Activated CD4-positive, alpha-beta T cell treated with anti-CD3 and anti-CD28 coated beads, Interleukin-2, amount 10 ng/mL, durations not matched to agents 24 days and 14 days (primary cell): ENCODE measurements around the gene MAN2A1. TPM values are rescaled to one million over a fixed set of nuclear protein-coding genes. Genes with fewer than 3 reads are reported as not detected.
A peak's percentile ranks its signal among the peaks of the same experiment; 100 is the strongest.

Source experiments
- DNase-seq: peaks from one replicate; pipeline ENCODE4 v3.0.0; 2022
- H3K27ac Mint-ChIP-seq: one replicate; pipeline ENCODE4 v1.8.0; 2022; ENCODE audit warnings: mild to moderate bottlenecking, mixed read lengths
- H3K27me3 Mint-ChIP-seq: one replicate; pipeline ENCODE4 v1.8.0; 2022; ENCODE audit warnings: mixed read lengths
- H3K36me3 Mint-ChIP-seq: one replicate; pipeline ENCODE4 v1.8.0; 2022; ENCODE audit warnings: low read depth, mild to moderate bottlenecking, mixed read lengths
- H3K4me1 Mint-ChIP-seq: one replicate; pipeline ENCODE4 v1.8.0; 2021; ENCODE audit warnings: mixed read lengths
- H3K4me3 Mint-ChIP-seq: one replicate; pipeline ENCODE4 v1.8.0; 2022; ENCODE audit warnings: mild to moderate bottlenecking, moderate library complexity, mixed read lengths
- H3K9me3 Mint-ChIP-seq: one replicate; pipeline ENCODE4 v1.8.0; 2021; ENCODE audit warnings: mixed read lengths
- intact Hi-C: fragments of 100-400 bp; cut with micrococcal nuclease; formaldehyde crosslinking; loops from one replicate; pipeline ENCODE4 v1.15.1; 2023
- total RNA-seq: library from RNA; stranded (reverse); gene quantifications from 2 replicates; pipeline ENCODE4 v1.2.3, GENCODE V29; 2022

Gene MAN2A1
- total RNA-seq, 1 donor from 2014 or later, result 32.9 TPM

DNA sequence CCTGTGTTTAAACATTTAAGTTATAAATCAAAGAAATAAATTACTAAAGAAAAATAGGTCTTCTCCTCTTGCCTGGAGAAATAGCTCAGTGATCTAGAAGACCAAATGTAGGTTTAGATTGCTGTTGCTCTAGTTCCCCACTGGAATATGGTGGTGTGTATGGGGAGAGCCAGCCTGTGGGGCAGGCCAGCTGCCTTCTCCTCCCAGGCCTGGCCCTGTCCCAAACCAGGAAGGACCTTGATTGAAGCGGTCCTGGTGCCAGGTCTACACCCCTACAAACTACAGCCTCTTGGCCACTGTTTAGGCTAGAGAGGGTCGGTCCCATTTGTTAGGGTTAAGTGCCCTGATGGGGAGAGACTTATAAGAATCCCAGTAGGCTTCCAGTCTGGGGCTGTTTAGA lies 35.4 kb downstream of the MAN2A1 start:
- Mint-ChIP-seq H3K9me3 (peaks cover 3% of the 10 kb centered on the region), H3K4me1 (peaks cover 8% of the 10 kb centered on the region), H3K36me3 (peaks cover 22% of the 10 kb centered on the region), H3K4me3 (no peak overlapping the region), H3K27ac (no peak overlapping the region), H3K27me3 (no peaks in the 10 kb centered on the region)
- intact Hi-C loops, result no loop called here
- no peak for DNase-seq

DNA sequence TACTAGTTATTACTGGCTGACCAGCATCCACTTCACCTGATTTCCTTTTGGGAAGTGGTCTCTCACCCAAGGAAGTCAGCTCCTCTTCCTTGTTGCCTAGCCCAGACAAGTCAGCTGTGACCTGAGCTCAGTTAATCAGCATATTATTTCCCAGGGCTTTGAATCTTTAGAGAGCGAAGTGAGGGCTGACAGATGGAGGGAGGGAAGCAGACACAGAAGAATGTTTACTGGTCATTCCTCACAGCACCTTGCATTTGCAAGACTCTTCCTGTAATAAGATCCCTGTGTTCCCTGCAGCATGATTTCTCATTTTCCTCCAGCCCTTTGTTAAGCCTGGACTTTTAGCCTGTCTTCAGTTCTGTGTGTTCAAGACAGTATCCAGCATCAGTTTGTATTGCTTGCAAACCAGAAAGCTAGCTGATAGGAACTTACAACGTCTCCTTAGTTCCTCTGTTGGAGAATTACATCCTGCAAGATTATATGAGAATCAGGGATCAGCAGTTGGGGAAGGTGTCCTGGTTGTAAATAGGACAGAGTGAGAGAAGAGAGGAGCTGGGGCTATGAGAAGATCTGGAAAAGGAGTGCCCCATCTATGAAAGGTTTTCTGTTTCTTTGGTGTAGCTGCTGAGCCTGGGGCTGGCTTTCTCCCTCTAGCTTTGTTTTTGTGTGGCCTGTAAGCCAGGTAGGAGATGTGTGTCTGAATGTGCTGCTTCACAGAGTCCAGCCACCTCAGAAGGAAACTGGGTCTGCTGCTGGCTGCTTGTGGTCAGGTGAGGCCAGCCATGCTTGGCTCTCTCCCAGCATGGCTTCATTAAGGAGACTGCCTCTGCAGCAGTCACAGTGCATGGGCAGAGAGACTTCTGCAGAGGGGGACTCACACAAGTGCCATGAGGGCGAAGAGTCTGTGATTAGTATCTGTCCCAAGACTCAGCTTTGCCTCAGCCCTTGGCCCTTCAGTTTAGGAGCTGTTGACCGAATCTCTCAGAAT lies 50.3 kb downstream of the MAN2A1 start:
- no peak overlapping the region for H3K4me3 Mint-ChIP-seq
- DNase-seq, result no peak
- peak overlapping the region; percentile 15 for H3K27ac Mint-ChIP-seq
- H3K27me3 Mint-ChIP-seq, result no peaks in the 10 kb centered on the region
- H3K36me3 Mint-ChIP-seq, result peaks cover 21% of the 10 kb centered on the region
- H3K9me3 Mint-ChIP-seq, result no peaks in the 10 kb centered on the region
- peaks cover 15% of the 10 kb centered on the region for H3K4me1 Mint-ChIP-seq
- intact Hi-C loops, result no loop called here

DNA sequence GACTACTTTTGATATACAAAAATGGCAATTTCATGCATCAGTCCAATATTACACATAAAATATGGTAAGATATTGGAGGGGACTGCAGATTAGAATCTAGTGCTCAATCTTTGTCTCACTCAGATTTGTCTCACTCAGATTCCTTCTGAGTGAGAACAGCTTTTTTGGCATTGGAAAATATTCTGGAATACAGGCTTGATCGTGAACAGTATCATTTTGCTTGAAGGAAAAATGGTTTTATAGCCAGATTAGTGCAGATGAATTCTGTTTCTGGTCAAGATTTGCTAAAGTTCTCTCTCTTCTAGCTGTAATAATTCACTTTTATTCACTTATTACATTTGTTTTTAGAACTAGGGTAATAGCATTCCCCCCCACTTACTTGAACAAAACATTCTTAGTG lies 51.2 kb downstream of the MAN2A1 start:
- Mint-ChIP-seq H3K9me3 (no peaks in the 10 kb centered on the region), H3K36me3 (peaks cover 19% of the 10 kb centered on the region), H3K27ac (no peak overlapping the region), H3K27me3 (no peaks in the 10 kb centered on the region), H3K4me3 (no peak overlapping the region), H3K4me1 (peaks cover 15% of the 10 kb centered on the region)
- DNase-seq, result no peak
- intact Hi-C loops, result no loop called here

DNA sequence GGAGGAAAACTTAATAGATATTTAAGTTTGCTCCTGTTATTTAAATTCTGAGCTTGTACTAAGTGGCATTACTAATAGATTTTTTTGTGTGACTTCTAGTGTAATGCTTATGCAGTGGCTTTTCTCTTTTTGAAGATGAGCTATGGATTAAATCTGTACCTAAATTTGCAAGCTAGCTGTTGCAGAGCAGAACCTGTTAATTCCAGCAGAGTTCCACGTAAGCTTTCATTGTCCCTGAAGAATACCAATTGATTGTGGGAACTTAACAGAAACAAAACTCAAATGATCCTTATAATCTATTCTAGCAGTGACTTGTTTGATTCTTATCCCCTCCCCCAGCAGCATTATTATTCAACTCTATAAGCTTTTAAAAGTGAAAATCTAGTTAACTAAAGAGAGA lies 51.7 kb downstream of the MAN2A1 start:
- Mint-ChIP-seq H3K4me1 (peaks cover 15% of the 10 kb centered on the region), H3K36me3 (peaks cover 19% of the 10 kb centered on the region), H3K27ac (no peak overlapping the region), H3K9me3 (no peaks in the 10 kb centered on the region), H3K4me3 (no peak overlapping the region), H3K27me3 (no peaks in the 10 kb centered on the region)
- intact Hi-C loops, result no loop called here
- no peak for DNase-seq

DNA sequence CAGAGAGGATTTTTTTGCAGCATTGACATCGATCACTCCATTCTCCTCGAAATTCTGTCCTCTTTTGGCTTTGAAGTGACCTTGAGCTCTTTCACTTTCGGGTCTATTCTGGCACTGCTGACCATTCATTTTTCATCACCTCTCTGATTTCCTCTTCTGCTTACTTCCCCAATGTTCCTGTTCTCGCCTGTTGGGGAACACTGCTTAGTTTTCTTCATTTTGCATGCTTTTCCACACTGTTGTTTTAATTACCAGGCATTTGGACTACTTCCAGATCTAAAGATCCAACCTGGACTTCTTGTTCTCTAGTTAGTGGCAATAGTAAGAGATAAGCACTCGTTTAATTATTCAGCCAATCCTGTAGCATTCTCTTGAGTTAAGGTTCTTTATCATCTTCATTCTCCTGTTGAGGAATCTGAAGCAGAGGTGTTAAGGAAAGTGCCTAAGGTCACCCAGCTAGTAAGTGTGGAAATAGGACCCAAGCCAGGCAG lies 53.4 kb downstream of the MAN2A1 start:
- no peak for DNase-seq
- Mint-ChIP-seq H3K9me3 (no peaks in the 10 kb centered on the region), H3K27ac (no peak overlapping the region), H3K4me1 (peaks cover 15% of the 10 kb centered on the region), H3K27me3 (no peaks in the 10 kb centered on the region), H3K4me3 (no peak overlapping the region), H3K36me3 (peaks cover 17% of the 10 kb centered on the region)
- intact Hi-C loops, result no loop called here

DNA sequence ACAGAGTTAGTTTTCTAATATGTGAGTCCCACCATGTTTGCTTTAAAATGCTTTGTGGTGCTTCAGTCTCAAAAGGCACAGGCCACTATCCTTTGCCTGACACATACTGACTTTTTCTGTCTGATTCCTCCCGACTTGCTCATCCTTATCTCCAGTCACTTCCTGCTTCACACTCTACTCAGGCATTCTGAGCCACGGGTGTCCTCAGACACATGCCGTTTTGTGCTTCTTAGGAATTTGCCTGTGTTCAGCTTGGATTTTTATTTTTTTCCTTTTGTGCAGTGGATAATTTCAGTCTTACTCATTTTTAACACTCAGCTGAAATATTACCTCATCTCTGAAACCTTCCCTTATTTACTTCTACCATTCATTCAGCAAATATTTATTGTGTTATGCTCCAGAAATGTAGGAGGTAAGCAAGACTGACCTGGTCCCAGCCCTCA lies 54.1 kb downstream of the MAN2A1 start:
- no peak for DNase-seq
- Mint-ChIP-seq H3K4me3 (no peak overlapping the region), H3K27me3 (no peaks in the 10 kb centered on the region), H3K27ac (no peak overlapping the region), H3K4me1 (peaks cover 15% of the 10 kb centered on the region), H3K36me3 (peaks cover 17% of the 10 kb centered on the region), H3K9me3 (no peaks in the 10 kb centered on the region)
- intact Hi-C loops, result no loop called here

DNA sequence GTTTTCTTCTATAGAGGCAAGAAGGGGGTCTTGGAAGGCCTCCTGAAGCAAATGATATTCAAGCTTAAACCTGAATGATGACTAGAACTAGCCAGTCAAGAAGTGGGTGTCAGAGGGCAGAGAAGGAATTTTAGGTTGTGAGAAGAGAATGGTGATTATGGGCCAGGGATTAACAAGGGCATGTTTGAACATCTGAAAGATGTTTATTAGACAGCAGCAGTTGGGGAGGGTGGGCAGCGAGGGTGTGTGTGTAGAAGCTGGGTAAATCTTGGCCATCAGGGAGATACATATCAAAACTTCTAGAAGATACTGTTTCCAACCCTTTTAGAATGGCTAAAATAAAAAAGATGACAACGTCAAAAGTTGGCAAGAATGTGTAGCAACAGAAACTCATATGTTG lies 54.5 kb downstream of the MAN2A1 start:
- Mint-ChIP-seq H3K9me3 (no peaks in the 10 kb centered on the region), H3K27ac (no peak overlapping the region), H3K27me3 (no peaks in the 10 kb centered on the region), H3K4me1 (peaks cover 13% of the 10 kb centered on the region), H3K4me3 (no peak overlapping the region), H3K36me3 (peaks cover 17% of the 10 kb centered on the region)
- intact Hi-C loops, result no loop called here
- no peak for DNase-seq

DNA sequence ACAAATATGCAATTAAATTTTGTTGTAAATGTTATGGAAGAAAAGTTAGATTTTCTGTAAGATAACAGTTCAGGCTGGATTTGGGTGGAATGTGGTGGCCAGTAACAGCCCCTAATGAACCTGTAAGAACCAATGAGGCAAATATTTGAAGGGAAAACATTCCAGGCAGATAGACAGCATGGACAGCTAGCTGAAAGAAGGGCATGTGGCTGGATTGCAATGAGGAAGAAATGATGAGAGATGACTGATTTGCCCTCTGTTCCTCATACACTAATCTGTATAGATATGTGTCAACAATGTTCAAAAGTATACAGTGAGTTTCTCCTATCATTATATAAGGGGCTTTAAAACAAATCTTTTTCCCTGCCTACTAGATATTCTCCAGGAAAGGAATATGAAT lies 58.8 kb downstream of the MAN2A1 start:
- Mint-ChIP-seq H3K36me3 (peaks cover 7% of the 10 kb centered on the region), H3K4me3 (no peak overlapping the region), H3K27me3 (no peaks in the 10 kb centered on the region), H3K9me3 (no peaks in the 10 kb centered on the region), H3K27ac (no peak overlapping the region), H3K4me1 (peaks cover 5% of the 10 kb centered on the region)
- intact Hi-C loops, result no loop called here
- DNase-seq, result no peak

DNA sequence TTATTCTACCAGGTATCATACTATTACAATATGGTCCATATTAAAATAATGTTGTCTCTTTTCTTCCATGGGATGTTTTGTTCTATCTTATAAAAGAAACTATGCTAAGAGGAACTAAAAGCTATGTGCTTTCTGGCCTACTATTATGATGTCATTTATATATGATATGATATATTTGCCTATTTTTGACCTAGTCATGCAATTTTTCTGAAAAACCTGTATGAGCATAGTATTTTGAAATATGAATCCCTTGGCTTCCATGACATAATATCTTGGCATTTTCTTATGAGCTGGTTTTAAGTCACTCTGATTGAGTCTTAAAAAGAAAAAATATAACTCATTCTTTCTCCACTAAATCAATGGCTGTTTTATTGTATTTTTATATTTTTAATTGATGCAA lies 60.7 kb downstream of the MAN2A1 start:
- no peak for DNase-seq
- no peaks in the 10 kb centered on the region for H3K9me3 Mint-ChIP-seq
- H3K36me3 Mint-ChIP-seq, result peaks cover 3% of the 10 kb centered on the region
- intact Hi-C loops, result no loop called here
- no peaks in the 10 kb centered on the region for H3K27me3 Mint-ChIP-seq
- no peak overlapping the region for H3K4me3 Mint-ChIP-seq
- H3K4me1 Mint-ChIP-seq, result no peaks in the 10 kb centered on the region
- no peak overlapping the region for H3K27ac Mint-ChIP-seq

DNA sequence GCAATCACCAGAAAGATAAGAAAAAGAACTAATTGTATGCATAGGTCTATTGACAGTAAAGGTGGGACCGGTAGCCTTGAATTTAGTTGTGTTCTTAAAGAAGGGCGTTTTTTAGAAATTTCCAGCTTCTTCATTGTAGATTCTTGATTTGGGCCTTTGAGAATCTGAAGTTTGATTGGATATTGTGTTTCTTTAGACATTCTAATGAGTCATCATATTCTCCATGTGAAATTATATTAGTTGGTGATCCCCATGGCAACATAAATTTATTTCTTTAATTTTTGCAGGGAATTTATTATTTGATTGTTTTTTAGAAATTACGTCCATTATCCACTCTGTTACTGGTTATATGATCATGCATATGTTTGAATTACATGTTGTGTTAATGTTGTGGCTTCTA lies 63.6 kb downstream of the MAN2A1 start:
- H3K4me3 Mint-ChIP-seq, result no peak overlapping the region
- intact Hi-C loops, result no loop called here
- H3K4me1 Mint-ChIP-seq, result peaks cover 3% of the 10 kb centered on the region
- no peaks in the 10 kb centered on the region for H3K9me3 Mint-ChIP-seq
- H3K27me3 Mint-ChIP-seq, result no peaks in the 10 kb centered on the region
- DNase-seq, result no peak
- peaks cover 20% of the 10 kb centered on the region for H3K36me3 Mint-ChIP-seq
- H3K27ac Mint-ChIP-seq, result no peak overlapping the region

DNA sequence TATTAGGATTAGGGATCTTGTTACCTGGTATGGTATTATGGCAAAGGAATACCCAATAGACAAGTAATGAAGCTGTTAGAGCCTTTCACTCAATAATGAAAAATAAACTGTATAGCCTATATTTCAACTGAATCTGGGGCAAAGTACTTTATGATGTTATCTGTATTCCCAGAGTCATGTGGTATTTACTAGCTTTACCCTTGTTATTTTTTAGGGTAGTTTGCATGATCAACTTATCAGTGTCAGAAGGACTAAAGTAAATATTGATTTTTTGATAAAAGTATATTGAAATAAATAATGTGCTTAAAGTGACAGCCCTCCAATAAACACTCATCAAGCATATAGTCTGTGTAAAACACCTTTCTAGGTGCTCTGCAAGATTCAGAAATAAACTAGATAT lies 64.6 kb downstream of the MAN2A1 start:
- H3K4me3 Mint-ChIP-seq, result no peak overlapping the region
- H3K27ac Mint-ChIP-seq, result no peak overlapping the region
- DNase-seq, result no peak
- intact Hi-C loops, result no loop called here
- peaks cover 21% of the 10 kb centered on the region for H3K36me3 Mint-ChIP-seq
- peaks cover 7% of the 10 kb centered on the region for H3K4me1 Mint-ChIP-seq
- H3K27me3 Mint-ChIP-seq, result no peaks in the 10 kb centered on the region
- no peaks in the 10 kb centered on the region for H3K9me3 Mint-ChIP-seq

DNA sequence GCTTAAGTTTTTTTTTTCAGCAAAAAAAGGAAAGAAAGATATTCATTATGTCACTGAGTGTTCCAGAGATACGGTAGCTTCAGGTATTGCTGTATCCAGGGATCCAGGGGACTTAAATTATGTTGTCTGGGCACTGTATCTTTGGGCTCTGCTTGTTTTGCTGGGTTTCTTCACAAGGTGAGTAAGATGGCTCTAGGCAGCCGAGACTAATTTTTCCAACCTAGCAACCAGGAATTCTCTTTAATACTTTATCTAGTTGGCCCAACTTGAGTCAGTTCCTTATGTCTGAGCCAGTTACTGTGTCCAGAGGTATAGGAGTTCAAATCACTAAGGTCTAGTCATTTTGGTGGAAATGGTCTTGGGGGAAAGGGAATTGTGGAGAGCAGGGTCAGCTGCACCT lies 66.0 kb downstream of the MAN2A1 start:
- Mint-ChIP-seq H3K36me3 (peaks cover 34% of the 10 kb centered on the region), H3K9me3 (peaks cover 9% of the 10 kb centered on the region), H3K4me1 (peaks cover 13% of the 10 kb centered on the region), H3K27me3 (no peaks in the 10 kb centered on the region), H3K4me3 (no peak overlapping the region), H3K27ac (no peak overlapping the region)
- intact Hi-C loops, result no loop called here
- DNase-seq, result no peak

DNA sequence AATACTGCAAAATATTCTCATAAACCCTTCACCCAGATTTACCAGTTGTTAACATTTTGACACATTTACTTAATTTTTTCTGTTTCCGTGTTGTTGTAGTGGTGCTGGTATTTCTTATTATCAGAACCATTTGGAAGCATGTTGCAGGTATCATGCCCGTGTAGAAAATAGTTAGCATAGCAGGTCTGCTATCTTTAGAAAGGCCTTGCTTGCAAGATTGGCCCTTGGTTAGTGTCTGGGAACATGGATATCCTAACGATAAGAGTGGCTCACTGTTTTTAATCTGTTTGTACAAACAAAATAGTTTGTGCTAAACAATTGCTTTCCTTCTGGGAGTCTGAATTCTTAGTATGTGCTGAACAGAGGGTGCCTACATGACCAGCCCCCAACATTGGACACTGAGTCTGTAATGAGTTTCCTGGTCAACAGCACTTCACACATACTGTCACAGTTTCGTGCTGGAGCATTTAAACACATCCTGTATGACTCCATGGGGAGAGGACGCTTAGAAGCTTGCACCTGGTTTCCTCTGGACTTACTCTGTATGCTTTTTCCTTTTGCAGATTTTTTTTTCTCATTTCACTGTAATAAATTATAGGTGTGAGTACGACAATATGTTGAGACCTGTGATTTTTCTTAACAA lies 66.9 kb downstream of the MAN2A1 start:
- Mint-ChIP-seq H3K36me3 (peaks cover 34% of the 10 kb centered on the region), H3K4me1 (peaks cover 13% of the 10 kb centered on the region), H3K27ac (no peak overlapping the region)

DNA sequence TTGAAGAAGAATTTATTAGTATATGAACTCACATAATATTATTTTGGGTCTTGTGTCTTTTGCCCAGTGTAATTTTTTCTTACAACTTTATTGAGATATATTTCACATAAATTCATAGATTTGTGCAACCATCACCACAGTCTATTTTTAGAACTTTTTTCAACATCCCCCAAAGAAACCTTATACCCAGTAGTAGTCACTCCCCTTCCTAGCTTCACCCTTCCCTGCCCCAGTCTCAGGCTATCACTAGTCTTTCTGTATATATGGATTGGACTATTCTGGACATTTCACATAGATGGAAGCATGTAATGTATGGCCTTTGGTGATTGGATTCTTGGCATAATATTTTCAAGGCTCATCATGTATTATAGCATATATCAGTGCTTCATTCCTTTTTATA lies 67.8 kb downstream of the MAN2A1 start:
- Mint-ChIP-seq H3K27ac (no peak overlapping the region), H3K9me3 (peaks cover 9% of the 10 kb centered on the region), H3K4me1 (peaks cover 15% of the 10 kb centered on the region), H3K36me3 (peaks cover 36% of the 10 kb centered on the region), H3K27me3 (no peaks in the 10 kb centered on the region), H3K4me3 (no peak overlapping the region)
- DNase-seq, result no peak
- intact Hi-C loops, result no loop called here

More for the DNA sequence above, 66.9 kb downstream of the MAN2A1 start:
- DNase-seq, result no peak
- peaks cover 9% of the 10 kb centered on the region for H3K9me3 Mint-ChIP-seq
- H3K4me3 Mint-ChIP-seq, result no peak overlapping the region
- no peaks in the 10 kb centered on the region for H3K27me3 Mint-ChIP-seq
- intact Hi-C loops, result no loop called here
